Measurements from ENCODE around the gene SULT4A1.

SULT4A1 gene

DNA sequence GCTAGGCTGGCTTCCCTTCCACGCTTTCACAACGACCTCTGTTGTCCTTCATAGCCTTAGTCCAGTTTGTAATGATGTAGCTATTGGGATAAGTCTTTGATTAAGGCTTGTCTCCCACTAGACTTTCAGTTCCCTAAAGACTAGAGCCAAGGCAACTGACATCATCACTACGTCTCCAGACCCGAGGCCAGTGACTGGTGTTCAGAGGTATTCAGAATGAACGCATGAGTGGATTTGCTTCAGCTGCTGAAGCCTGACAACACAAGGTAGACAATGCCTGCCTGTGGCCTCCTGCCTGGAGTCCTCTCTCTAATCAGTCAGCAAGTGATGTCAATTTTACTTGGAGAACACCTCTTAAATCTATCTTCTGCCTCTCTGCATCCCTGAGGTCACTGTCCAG lies 63.8 kb downstream of the SULT4A1 start:
- no peaks in the 10 kb centered on the region for H3K9me3 ChIP-seq (ENCODE audit: low read depth, low read length)
- H3K4me3 ChIP-seq: no peak overlapping the region
- H3K36me3 ChIP-seq (ENCODE audit: insufficient read depth, low read length): no peaks in the 10 kb centered on the region
- TF ChIP-seq EZH2 (IDR thresholded peaks at IDR 0.05) (no peak), POLR2AphosphoS5 (IDR thresholded peaks at IDR 0.05; ENCODE audit: borderline replicate concordance, low read depth, low read length) (no peak), FOXP2 (optimal IDR thresholded peaks at IDR 0.05; ENCODE audit: control extremely low read depth, extremely low read length, insufficient read depth) (no peak)
- H3K9ac ChIP-seq (ENCODE audit: insufficient read length): no peak overlapping the region
- H3K27ac ChIP-seq: no peak overlapping the region
- DNase-seq (ENCODE audit: low read depth, low spot score): no peak

DNA sequence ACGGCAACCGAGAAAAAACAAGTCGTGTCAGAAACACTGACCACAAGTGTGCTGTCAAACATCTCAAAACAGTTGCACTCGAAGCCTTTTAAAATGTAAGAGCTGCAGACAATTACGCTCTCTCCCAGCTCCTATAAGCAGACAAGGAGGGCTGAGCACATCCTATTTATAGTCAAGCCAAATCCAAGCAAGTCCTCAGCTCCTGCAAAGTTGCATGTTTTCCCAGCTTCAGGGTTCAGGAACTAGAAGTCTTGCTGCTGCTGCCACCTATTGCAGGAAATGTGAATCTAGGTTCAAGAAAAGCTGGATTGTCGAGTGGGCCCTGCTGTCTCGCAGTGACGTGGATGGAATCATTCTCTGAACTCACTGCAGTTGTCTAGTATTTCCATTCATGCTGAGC lies 65.7 kb downstream of the SULT4A1 start:
- no peaks in the 10 kb centered on the region for H3K9me3 ChIP-seq (ENCODE audit: low read depth, low read length)
- no peak overlapping the region for H3K4me3 ChIP-seq
- DNase-seq (ENCODE audit: low read depth, low spot score): peak; percentile 0
- TF ChIP-seq EZH2 (IDR thresholded peaks at IDR 0.05) (no peak), POLR2AphosphoS5 (IDR thresholded peaks at IDR 0.05; ENCODE audit: borderline replicate concordance, low read depth, low read length) (no peak), FOXP2 (optimal IDR thresholded peaks at IDR 0.05; ENCODE audit: control extremely low read depth, extremely low read length, insufficient read depth) (no peak)
- no peak overlapping the region for H3K27ac ChIP-seq
- H3K9ac ChIP-seq (ENCODE audit: insufficient read length): no peak overlapping the region
- H3K36me3 ChIP-seq (ENCODE audit: insufficient read depth, low read length): no peaks in the 10 kb centered on the region

DNA sequence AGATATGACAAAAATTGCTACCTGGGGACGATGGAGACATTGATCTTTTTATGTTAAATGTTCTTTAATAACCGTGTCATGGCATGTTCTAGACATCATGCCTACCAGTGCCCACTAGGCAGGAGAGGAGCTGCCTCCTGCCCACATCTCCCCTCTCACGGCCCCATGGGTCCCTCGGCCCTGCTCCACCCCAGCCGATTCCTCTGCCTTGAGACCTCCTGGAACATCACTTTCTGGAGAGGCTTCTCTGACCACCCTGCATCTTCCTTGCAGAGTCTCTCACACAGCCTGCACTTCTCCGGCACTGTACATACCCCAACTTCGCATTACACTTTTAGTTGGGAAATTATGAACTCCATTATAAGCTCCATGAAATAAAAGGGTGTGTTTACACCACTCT lies 67.0 kb downstream of the SULT4A1 start:
- no peak for TF ChIP-seq POLR2AphosphoS5 (IDR thresholded peaks at IDR 0.05; ENCODE audit: borderline replicate concordance, low read depth, low read length)
- TF ChIP-seq EZH2 (IDR thresholded peaks at IDR 0.05): no peak
- no peak for TF ChIP-seq FOXP2 (optimal IDR thresholded peaks at IDR 0.05; ENCODE audit: control extremely low read depth, extremely low read length, insufficient read depth)
- Histone ChIP-seq H3K4me3 (no peak overlapping the region), H3K9me3 (ENCODE audit: low read depth, low read length) (no peaks in the 10 kb centered on the region), H3K9ac (ENCODE audit: insufficient read length) (no peak overlapping the region), H3K36me3 (ENCODE audit: insufficient read depth, low read length) (no peaks in the 10 kb centered on the region), H3K27ac (no peak overlapping the region)
- DNase-seq (ENCODE audit: low read depth, low spot score): no peak

DNA sequence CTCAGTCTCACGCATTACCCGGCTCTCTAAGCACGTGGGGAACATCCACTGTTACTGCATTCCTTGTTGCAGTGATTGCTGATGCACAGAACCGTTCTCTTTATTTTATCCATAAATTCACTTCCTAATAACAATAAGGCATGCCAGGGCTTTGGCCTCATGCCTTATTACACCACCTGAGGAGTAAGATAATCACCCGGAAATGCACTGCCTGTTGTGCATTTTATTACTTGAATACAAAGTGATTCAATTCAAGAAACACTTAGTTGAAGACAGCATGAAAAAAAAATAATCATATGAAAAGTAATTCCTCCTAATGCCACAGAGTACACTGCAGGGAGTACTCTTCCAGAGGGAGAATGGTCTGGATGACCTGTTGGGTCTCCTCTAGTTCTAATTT lies 69.4 kb downstream of the SULT4A1 start:
- no peak overlapping the region for H3K4me3 ChIP-seq
- TF ChIP-seq EZH2 (IDR thresholded peaks at IDR 0.05): no peak
- TF ChIP-seq FOXP2 (optimal IDR thresholded peaks at IDR 0.05; ENCODE audit: control extremely low read depth, extremely low read length, insufficient read depth): no peak
- TF ChIP-seq POLR2AphosphoS5 (IDR thresholded peaks at IDR 0.05; ENCODE audit: borderline replicate concordance, low read depth, low read length): no peak
- no peak overlapping the region for H3K9ac ChIP-seq (ENCODE audit: insufficient read length)
- no peak for DNase-seq (ENCODE audit: low read depth, low spot score)
- no peaks in the 10 kb centered on the region for H3K36me3 ChIP-seq (ENCODE audit: insufficient read depth, low read length)
- no peaks in the 10 kb centered on the region for H3K9me3 ChIP-seq (ENCODE audit: low read depth, low read length)
- H3K27ac ChIP-seq: no peak overlapping the region

DNA sequence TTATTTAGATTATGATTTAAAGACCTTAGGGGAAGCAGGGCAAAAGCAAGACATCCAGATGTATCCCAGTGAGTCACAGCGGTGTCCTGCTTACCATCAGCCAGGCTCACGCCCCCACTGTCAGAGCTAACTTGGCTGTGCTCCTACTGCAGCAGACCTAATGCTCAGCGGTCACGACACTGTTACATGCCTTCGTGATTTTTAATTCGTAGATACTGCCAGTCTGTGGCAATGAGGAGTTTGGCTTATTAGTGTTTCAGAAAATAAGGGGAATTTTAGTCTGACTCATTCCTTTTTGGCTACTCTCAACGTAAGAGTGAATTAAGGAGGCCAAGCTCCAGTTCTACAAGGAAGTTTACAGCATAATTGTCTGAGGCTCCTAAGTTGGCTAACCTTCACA lies 72.9 kb downstream of the SULT4A1 start:
- no peak overlapping the region for H3K27ac ChIP-seq
- no peak overlapping the region for H3K4me3 ChIP-seq
- H3K9ac ChIP-seq (ENCODE audit: insufficient read length): no peak overlapping the region
- no peaks in the 10 kb centered on the region for H3K36me3 ChIP-seq (ENCODE audit: insufficient read depth, low read length)
- no peak for DNase-seq (ENCODE audit: low read depth, low spot score)
- no peak for TF ChIP-seq POLR2AphosphoS5 (IDR thresholded peaks at IDR 0.05; ENCODE audit: borderline replicate concordance, low read depth, low read length)
- no peak for TF ChIP-seq FOXP2 (optimal IDR thresholded peaks at IDR 0.05; ENCODE audit: control extremely low read depth, extremely low read length, insufficient read depth)
- H3K9me3 ChIP-seq (ENCODE audit: low read depth, low read length): no peaks in the 10 kb centered on the region

DNA sequence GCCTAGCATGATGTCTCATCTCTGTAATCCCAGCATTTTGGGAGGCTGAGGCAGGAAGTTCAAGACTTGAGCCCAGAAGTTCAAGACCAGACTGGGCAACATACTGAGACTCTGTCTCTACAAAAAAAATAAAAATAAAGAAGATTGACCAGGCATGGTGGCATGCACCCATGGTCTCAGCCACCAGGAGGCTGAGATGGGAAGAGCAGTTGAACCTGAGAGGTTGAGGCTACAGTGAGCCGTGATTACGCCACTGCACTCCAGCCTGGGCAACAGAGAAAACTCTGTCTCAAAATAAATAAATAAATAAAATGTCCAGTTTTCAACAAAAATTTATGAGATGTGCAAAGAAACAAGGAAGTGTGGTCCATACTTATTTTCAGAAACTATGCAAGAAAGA lies 78.5 kb downstream of the SULT4A1 start:
- TF ChIP-seq EZH2 (IDR thresholded peaks at IDR 0.05) (no peak), POLR2AphosphoS5 (IDR thresholded peaks at IDR 0.05; ENCODE audit: borderline replicate concordance, low read depth, low read length) (no peak), FOXP2 (optimal IDR thresholded peaks at IDR 0.05; ENCODE audit: control extremely low read depth, extremely low read length, insufficient read depth) (no peak)
- Histone ChIP-seq H3K27ac (no peak overlapping the region), H3K4me3 (no peak overlapping the region), H3K9me3 (ENCODE audit: low read depth, low read length) (no peaks in the 10 kb centered on the region), H3K36me3 (ENCODE audit: insufficient read depth, low read length) (no peaks in the 10 kb centered on the region), H3K9ac (ENCODE audit: insufficient read length) (no peak overlapping the region)
- no peak for DNase-seq (ENCODE audit: low read depth, low spot score)

DNA sequence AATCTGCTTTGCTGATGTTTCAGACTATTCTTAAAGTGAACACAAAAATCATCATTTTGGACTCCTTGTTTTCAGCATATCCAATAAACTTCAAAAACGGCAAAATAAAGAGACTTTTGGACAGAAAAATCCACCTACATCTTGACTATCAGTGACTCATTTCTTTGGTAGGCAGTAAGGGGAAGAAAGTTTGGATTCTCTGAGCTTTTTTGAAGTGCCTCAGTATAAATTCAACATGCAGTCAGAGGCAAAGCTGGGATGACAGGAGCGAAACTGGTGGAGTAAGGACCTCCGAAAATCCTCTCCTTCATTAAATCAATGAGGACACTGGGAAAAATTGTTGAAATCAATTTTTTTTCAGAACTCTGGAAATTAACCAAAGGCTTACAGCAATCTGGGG lies 79.9 kb downstream of the SULT4A1 start:
- DNase-seq (ENCODE audit: low read depth, low spot score): no peak
- Histone ChIP-seq H3K9ac (ENCODE audit: insufficient read length) (no peak overlapping the region), H3K27ac (no peak overlapping the region), H3K36me3 (ENCODE audit: insufficient read depth, low read length) (no peaks in the 10 kb centered on the region), H3K9me3 (ENCODE audit: low read depth, low read length) (no peaks in the 10 kb centered on the region), H3K4me3 (no peak overlapping the region)
- TF ChIP-seq POLR2AphosphoS5 (IDR thresholded peaks at IDR 0.05; ENCODE audit: borderline replicate concordance, low read depth, low read length): no peak
- no peak for TF ChIP-seq FOXP2 (optimal IDR thresholded peaks at IDR 0.05; ENCODE audit: control extremely low read depth, extremely low read length, insufficient read depth)
- no peak for TF ChIP-seq EZH2 (IDR thresholded peaks at IDR 0.05)

GRCh38 chr22:43777286-43777685 lies 85.0 kb downstream of the SULT4A1 start:
- no peak overlapping the region for H3K27ac ChIP-seq
- no peak for DNase-seq (ENCODE audit: low read depth, low spot score)
- no peaks in the 10 kb centered on the region for H3K9me3 ChIP-seq (ENCODE audit: low read depth, low read length)
- H3K4me3 ChIP-seq: no peak overlapping the region
- TF ChIP-seq FOXP2 (optimal IDR thresholded peaks at IDR 0.05; ENCODE audit: control extremely low read depth, extremely low read length, insufficient read depth) (no peak), POLR2AphosphoS5 (IDR thresholded peaks at IDR 0.05; ENCODE audit: borderline replicate concordance, low read depth, low read length) (no peak), EZH2 (IDR thresholded peaks at IDR 0.05) (no peak)
- no peaks in the 10 kb centered on the region for H3K36me3 ChIP-seq (ENCODE audit: insufficient read depth, low read length)
- no peak overlapping the region for H3K9ac ChIP-seq (ENCODE audit: insufficient read length)

- no peaks in the 10 kb centered on the region for H3K36me3 ChIP-seq (ENCODE audit: insufficient read depth, low read length)
- no peak overlapping the region for H3K9ac ChIP-seq (ENCODE audit: insufficient read length)
- H3K27ac ChIP-seq: no peak overlapping the region
- no peaks in the 10 kb centered on the region for H3K9me3 ChIP-seq (ENCODE audit: low read depth, low read length)
- H3K4me3 ChIP-seq: no peak overlapping the region
- TF ChIP-seq EZH2 (IDR thresholded peaks at IDR 0.05) (no peak), POLR2AphosphoS5 (IDR thresholded peaks at IDR 0.05; ENCODE audit: borderline replicate concordance, low read depth, low read length) (no peak), FOXP2 (optimal IDR thresholded peaks at IDR 0.05; ENCODE audit: control extremely low read depth, extremely low read length, insufficient read depth) (no peak)
- no peak for DNase-seq (ENCODE audit: low read depth, low spot score)
Observed at GRCh38 chr22:43776081-43776670, 86.1 kb downstream of the SULT4A1 start.

Measured in SK-N-MC (cell line).